Neural progenitor cell (in vitro differentiated cells): ENCODE results near the gene RXRA.

Experiments used
- CTCF ChIP-seq: fragments of 200-600 bp; sonication (generic); IDR thresholded peaks from 2 replicates; pipeline ENCODE4 v1.5.1; 2017; ENCODE audit warnings: antibody characterized with exemption, mild to moderate bottlenecking
- EZH2 ChIP-seq: fragments of 200-600 bp; sonication (generic); IDR thresholded peaks from 2 replicates; pipeline ENCODE4 v1.6.1; 2017; ENCODE audit warnings: antibody characterized with exemption, mild to moderate bottlenecking, moderate library complexity
- EZH2phosphoT487 ChIP-seq: fragments of 200-600 bp; sonication (generic); IDR thresholded peaks from 2 replicates; pipeline ENCODE4 v1.6.1; 2017; ENCODE audit warnings: antibody characterized with exemption

GRCh38 chr9:134401391-134401790, 75.1 kb downstream of the RXRA start:
- TF ChIP-seq CTCF: no peak
- no peak for TF ChIP-seq EZH2phosphoT487
- TF ChIP-seq EZH2: no peak
